ENCODE data around the gene EYS.

Gene EYS

DNA sequence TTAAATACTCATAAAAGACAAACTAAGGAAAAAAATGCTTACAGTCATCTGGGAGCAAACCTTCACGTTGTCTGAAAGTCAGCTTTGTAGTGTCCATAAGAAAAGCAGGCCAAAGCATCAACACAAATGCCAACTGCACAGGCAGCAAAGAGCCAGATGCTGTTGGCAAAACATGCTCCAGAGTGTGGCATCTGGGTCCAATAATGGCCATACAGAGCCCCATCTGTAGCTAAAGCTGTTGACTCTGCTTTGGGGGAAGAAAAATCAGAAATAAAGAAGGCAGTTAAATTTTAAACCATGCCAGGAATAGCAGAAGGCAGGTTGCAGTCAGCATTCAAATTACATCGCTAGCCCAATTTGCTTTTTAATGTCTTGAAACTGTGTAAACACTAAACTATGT, 776.3 kb downstream of the EYS start:
- DNase-seq = peak; percentile 23 to 50

GRCh38 chr6:64926051-64926450, 781.0 kb downstream of the EYS start:
- no peak for DNase-seq

GRCh38 chr6:64920257-64920656, 786.8 kb downstream of the EYS start:
- no peak for DNase-seq

- DNase-seq = no peak
Observed at GRCh38 chr6:64914124-64914523, 792.9 kb downstream of the EYS start.

GRCh38 chr6:64912966-64913365, 794.1 kb downstream of the EYS start:
- no peak for DNase-seq

DNA sequence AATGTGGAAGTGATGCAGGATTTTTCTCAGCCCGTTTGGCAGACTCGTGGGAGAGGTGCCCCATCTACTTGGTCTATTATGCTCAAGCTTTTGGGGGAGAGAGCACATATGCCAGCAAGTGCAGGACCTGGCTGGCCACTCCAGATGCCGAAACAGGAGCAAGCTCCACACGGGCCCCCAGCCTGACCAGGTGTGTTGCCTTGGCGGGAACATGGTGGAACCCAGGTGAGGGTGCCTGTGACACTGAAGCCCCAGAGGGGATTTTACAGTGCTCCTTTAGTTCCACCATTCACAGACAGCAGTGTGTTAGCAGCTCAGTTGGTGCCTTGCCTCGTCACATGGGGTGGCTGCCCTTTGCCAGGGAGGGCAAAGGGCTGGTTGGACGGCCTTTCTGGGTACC, 798.9 kb downstream of the EYS start:
- no peak for DNase-seq

- DNase-seq = no peak
Observed at GRCh38 chr6:64904616-64905015, 802.4 kb downstream of the EYS start.

DNA sequence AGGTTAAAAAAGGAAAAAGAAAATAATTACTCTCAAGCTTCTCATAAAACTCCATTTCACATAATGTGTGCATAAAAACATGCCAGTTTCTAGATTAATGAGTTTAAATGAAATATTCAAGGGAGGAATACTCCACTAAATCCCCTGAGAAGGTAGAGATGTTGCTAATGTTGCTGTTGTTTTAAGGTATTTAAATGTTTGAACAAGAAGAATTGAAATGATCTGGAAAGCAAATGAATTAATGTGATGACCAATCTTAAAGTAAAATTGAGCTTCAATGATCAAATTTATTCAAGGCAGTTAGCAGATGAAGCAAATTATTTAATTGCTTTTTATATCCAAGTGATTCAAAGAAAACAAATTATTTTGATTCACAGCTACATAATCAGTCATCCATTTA, 804.4 kb downstream of the EYS start:
- DNase-seq = peak in 1 of 2 experiments; percentile 6

DNA sequence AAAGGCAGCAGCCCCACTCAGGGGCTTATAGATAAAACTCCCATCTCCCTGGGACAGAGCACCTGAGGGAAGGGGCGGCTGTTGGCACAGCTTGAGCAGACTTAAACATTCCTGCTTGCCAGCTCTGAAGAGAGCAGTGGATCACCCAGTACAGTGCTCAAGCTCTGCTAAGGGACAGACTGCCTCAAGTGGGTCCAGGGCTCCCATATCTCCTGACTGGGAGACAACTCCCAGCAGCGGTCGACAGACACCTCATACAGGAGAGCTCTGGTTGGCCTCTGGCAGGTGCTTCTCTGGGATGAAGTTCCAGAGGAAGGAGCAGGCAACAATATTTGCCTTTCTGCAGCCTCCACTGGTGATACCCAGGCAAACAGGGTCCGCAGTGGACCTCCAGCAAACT, 810.1 kb downstream of the EYS start:
- DNase-seq = no peak

DNA sequence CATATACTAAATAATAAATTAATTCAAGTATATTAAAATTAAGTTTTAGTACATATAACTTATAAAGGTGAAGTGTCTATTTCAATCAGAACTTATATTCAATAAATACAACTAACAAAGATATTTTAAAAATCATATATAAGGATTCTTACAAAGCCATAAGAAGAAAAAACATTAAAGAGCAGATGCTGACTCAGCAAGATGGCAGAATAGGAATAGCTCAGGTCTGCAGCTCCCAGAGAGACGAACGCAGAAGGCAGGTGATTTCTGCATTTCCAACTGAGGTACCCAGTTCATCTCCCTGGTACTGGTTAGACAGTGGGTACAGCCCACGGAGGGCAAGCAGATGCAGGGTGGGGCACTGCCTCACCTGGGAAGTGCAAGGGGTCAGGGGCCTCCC, 811.1 kb downstream of the EYS start:
- DNase-seq = no peak

GRCh38 chr6:64890609-64891008, 816.4 kb downstream of the EYS start:
- no peak for DNase-seq

DNA sequence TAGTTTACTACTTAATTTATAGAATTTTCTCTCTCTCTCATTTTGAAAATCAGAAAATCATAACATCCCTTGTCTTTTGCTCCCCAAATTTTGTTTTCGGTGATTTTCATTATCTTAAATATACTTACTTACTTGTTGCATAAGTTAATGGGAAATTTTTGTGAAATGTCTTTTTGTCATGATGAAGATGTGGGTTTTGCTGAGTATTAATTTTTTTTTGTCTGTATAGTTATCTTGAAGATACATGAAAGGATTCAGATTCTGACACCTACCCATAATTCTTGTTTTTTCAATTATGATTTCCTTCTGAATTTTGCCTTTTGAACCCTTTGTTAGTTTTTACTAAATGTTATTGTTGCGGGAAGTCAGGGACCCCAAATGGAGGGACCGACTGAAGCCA, 817.9 kb downstream of the EYS start:
- no peak for DNase-seq

DNA sequence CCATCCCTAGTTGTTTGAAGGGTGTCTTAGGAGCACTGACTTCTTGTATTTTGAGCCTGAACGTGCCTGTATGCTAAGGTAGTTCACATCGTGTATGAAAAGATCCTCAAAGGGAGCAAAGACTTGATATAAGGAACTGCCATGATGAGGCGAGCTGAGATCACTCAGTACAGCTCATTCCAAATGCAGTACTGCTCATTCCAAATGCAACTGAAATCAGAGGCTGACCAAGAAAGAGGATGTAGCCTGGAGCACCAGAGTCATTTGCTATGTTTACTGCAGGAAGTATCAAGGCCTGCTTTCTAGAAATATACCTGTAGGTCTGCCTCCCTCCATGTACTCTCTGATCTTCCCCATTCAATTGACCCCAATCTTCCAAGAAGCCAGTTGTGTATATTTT, 832.2 kb downstream of the EYS start:
- no peak for DNase-seq

GRCh38 chr6:64872633-64873032, 834.4 kb downstream of the EYS start:
- DNase-seq = no peak

DNA sequence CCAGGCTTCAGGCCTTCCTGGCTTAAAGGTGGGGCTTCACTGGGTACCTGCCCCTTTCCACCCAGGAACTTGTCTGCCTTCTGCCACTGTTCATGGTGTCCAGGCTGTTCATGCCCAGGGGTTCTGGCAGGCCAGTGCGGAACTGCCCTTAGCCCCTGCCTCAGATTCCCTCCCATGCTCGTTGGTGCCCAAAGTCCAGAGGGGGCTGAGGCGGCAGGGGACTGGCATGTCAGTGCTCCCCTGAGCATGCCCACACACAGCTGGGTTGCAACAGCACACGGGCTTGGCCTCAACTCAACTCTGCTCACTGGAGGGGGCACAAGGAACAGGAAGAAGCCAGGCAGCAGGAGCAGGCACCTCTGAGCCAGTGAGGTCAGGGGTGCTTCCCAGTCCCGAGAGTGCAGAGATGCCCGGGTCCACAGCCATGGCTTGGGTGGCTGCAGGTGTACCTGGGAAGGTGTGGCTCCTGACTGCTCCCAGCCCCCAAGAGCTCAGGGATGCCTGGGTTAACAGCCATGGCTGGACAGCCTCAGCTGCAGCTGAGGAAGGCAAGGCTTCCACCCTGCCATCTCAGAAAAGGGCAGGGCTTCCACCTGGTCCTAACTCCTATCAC, 845.9 kb downstream of the EYS start:
- DNase-seq = no peak

- DNase-seq = no peak
Observed at GRCh38 chr6:64860203-64860602, 846.8 kb downstream of the EYS start.

DNA sequence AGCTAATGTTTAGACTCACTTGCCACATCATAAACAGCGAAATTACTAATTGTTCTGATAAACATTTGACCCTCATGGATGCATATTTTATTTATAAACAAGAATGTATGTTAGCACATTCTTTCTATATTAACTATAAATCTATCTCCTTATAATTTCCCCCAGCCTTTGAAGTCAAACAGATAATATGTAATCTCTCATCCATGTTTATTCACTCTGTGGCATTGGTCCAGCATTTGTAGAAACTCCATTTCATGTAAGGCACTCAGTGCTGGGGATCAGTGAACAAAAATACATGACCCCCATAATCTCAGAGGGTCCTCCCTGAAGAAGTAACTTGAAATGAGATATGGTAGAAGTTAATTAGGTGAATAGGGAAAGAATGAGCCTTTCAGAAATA, 856.9 kb downstream of the EYS start:
- DNase-seq = no peak

DNA sequence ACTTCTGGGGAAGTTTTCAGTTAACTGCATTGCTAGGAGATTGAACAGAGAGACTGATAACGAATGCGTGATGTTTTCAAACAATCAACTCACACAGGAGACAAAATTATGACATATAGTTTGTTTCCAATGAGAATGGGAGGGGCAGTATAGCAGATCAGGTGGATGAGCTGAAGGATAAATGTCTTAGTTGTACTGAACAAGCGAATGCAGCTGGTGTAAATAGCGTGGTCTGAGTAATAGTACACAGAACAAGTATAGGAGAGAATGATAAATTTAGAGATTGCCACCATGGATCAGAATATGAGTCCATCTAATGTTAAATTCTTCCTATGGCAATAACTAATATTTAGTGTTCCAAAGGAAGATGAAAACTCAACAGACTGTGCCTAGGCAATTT, 858.6 kb downstream of the EYS start:
- no peak for DNase-seq

GRCh38 chr6:64847396-64847795, 859.6 kb downstream of the EYS start:
- DNase-seq = no peak

GRCh38 chr6:64838726-64839125, 868.3 kb downstream of the EYS start:
- peak in 1 of 2 experiments; percentile 56 for DNase-seq

GRCh38 chr6:64831680-64832079, 875.3 kb downstream of the EYS start:
- DNase-seq = no peak

DNA sequence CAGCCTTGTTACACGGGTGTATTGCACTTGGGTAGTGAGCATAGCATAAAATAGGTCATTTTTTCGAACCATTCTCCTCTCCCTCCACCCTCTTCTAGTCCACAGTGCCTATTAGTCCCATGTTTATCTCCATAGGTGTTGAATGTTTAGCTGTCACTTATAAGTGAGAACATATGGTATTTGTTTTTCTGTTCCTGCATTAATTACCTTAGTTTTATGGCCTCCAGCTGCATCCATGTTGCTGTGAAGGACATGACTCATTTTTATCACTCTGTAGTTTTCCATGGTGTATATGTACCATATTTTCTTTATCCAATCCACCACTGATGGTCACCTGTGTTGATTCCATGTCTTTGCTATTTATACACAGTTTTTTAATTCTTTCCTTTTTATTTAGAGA, 889.5 kb downstream of the EYS start:
- peak; percentile 12 to 58 for DNase-seq

GRCh38 chr6:64815718-64816117, 891.3 kb downstream of the EYS start:
- no peak for DNase-seq

DNA sequence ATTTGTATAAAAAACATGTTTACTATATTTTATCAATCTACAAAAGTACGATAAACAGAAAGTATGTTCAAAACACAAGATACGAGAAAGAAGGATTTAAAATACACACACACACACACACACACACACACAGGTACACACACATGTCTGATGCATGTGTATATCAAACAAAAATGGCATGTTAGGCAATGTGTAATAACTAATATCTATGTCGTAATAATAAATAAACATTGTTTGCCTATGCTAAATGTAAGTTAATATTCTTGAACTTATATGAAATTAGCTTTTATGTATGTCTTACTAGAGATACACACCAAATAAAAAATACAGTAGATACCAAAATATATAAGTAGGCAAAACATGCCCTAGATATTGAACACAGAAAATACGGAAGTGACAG, 894.9 kb downstream of the EYS start:
- DNase-seq = no peak

DNA sequence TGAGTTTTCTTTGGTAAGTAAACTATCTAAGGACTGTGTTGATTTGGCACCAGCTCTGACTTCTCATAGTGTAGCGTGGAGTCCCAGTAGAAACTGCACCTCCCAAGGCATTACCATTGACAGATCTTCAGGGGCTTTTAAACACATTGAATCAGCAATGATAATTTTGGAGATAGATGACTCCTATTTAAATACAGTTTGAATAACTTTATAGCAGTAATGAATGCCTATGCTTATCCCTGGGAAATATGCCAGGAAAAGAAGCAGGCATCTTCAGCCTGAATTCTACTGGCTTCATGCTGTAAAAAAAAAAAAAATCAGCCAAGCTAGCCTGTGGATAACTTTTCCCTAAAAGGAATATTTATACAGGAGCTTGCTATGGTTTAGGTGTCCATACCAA, 895.9 kb downstream of the EYS start:
- peak in 1 of 2 experiments; percentile 35 for DNase-seq

GRCh38 chr6:64807785-64808184, 899.2 kb downstream of the EYS start:
- DNase-seq = no peak

Data from NCI-H2081 (cell line).